NCI-H1417 (cell line): ENCODE measurements around the gene WDR74.

Experiments
- DNase-seq, 3 experiments: peaks; one replicate each; lab custom pipeline; 2025; lab: John Stamatoyannopoulos, UW

Gene WDR74

DNA sequence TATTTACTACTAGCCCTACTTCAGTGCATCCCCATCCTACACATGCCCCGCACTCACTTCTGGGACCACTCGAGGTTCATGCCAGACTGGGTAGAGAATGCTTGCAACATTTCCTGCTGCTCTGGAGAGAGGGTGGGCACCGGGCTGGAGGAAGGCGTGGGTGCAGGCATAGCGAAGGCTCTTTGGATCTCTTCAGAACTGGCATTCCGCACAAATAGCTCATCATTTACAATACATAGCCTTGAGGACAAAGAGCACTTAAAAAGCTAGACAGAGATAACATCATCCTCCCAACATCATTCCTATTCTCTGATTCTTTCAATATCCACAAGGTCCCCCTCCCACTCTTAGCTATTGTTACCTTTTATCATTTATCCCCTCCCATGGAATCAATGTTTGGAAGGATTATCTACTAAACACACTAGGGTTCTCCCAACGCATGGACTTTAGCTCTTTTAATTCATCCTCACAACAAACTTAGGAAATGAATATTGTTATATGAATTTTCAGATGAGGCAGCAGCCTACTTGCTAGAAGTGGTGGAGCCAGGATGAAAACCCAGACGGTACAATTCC is 45.1 kb downstream of the WDR74 start:
- DNase-seq, result no peak

DNA sequence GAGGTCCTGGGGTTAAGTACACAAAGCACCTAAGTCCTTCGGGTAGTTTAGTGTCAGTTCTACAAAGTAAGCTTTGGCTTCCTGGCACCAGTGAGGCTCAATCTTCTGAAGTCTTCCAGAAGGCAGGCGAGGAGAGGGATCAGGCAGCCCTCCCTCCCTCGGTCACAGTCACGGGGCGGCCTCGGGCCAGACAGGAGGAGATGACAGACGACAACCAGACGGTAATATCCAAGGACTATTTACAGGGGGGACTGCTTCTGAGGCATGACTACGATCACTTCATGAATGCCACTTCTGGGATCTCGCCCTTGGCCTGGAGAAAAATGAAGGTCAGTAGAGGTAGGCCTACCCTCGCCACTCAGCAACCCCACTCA is 47.2 kb downstream of the WDR74 start:
- DNase-seq, result no peak

DNA sequence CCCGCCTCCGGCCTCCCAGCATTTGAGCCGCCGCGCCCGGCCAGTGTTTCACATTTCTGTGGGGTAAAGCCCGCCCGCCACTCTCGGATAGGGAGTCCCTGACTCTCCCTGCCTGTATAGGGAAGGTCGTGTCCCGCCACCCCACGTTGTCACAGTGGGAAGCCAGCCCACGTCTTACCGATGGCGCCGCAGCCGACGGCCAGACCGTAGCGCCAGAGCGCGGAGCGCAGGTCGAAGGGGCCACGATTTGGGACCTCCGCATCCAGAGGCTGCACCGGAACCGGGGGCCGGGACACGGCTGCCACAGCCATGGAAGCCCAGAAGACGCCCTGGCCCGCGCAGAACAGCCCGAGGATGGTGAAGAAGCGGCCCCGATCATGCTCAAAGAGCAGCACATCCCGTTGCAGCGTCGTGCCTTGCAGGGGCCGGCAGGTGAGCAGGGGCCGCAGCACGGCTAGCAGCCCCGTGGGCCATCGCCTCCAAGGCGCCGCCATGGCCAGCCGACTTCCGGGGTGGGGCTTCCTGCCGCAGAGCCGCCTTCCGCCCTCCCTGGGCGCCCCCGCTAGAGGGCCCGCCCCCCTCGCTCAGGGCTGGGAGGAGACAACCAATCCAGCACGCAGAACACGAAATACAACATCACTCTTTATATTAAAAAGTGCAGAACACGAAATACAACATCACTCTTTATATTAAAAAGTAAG is 47.7 kb downstream of the WDR74 start, which contains the start of gene TMEM223:
TMEM223 (minus strand) TSS at position 506 of the 701 bp plus-strand sequence; CDS start at position 494, 12 bp downstream.
- DNase-seq, result peak; percentile 81 to 89 (median 85)

DNA sequence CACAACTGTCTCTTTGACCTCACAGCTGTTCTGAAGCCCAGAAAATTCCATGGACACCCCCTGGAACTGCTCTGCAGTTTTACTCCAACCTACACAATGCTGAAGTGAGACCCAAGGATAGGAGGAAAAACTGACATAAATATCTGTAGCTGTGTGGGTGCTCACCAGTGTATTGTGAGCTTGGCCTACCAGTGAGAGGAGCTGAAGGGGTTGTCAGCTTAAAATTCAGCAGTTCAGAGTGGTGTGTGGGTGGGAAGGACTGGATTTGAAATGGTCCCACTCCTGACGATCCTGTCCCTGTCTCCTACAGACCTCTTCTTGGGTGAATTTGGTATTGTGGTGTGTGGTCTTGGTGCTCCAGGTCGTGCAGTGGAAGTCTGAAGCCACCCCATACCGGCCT is 49.8 kb downstream of the WDR74 start:
- no peak for DNase-seq

DNA sequence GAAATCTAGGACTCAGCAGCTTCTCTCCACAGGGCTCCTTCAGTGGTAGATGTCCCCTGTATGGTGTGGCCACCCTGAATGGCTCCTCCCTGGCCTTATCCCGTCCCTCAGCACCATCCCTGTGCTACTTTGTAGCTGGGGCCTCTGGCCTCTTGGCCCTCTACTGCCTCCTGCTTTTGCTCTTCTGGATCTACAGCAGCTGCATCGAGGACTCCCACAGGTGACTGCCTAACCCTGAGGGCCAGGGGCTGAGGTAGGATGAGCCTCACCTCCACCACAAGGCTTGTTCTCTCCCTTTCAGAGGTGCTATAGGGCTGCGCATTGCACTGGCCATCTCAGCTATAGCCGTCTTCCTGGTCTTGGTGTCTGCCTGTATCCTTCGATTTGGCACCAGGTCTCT is 50.4 kb downstream of the WDR74 start:
- DNase-seq, result no peak

DNA sequence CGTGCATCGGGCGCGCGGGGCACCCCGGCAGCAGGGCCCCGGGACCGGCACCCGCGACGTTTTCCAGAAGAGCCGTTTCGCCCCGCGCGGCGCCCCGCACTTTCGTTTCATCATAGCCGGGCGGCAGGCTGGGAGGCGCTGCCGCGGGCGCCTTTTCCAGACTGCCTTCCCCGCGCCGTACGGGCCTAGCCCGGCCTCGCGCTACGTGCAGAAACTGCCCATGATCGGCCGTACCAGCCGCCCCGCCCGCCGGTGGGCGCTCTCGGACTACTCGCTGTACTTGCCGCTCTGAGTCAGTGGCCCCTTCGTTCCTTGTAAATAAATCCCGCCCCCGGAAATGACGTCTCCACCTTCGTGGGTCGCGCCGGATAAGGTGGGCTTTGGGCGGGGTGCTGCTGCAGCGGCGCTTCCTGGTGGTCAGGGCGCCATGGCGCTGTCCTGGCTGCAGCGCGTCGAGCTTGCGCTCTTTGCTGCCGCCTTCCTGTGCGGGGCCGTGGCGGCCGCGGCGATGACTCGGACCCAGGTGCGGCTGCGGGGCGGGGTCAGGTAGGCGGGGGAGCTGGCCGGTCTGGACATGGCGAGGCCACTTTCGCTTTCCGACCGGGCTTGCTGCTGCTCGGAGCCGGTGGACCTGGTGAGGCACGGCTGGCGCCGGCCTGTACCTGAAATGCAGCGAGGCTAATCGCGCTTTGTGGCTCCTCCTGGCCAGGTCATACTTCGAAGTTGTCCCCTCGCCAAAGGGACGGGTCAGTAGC is 52.2 kb downstream of the WDR74 start, which contains the start of gene TMEM179B:
TMEM179B (plus strand) TSS at position 398 of the 755 bp plus-strand sequence; CDS start at position 428, 30 bp downstream.
- DNase-seq, result peak; percentile 96 to 99 (median 97)

DNA sequence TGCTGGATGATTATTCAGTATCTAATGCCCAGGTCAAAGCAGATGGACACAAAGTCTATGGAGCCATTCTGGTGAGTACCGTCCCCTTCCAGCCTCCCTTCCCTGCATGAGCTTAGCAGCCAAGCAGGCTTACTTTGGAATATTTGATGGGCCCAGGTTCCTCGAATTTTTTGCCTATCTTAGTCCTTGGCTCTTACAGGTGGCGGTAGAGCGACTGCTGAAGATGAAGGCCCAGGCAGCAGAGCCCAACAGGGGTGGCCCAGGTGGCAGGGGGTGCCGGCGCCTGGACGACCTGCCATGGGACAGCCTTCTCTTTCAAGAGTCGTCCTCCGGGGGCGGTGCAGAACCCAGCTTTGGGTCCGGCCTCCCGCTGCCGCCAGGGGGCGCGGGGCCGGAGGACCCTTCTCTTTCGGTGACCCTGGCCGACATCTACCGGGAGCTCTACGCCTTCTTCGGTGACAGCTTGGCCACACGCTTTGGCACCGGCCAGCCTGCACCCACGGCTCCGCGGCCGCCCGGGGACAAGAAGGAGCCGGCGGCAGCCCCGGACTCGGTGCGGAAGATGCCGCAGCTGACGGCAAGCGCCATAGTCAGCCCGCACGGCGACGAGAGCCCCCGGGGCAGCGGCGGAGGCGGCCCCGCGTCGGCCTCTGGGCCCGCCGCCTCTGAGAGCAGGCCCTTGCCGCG is 52.9 kb downstream of the WDR74 start:
- DNase-seq, result peak; percentile 81 to 90 (median 82)
